ENCODE measurements around the gene GATA1.

GATA1 gene

GRCh38 chrX:48826876-48827653 is 40.7 kb downstream of the GATA1 start:
- Histone ChIP-seq H3K4me2 (ENCODE audit: insufficient read depth, low read length) (no peak overlapping the region), H3K9ac (ENCODE audit: low read depth, low read length) (no peak overlapping the region)
- TF ChIP-seq EZH2 (IDR thresholded peaks at IDR 0.05; ENCODE audit: borderline replicate concordance, low read depth, low read length, severe bottlenecking), result no peak

GRCh38 chrX:48827654-48827968 is 41.2 kb downstream of the GATA1 start:
- Histone ChIP-seq H3K79me2 (ENCODE audit: insufficient read depth, low read length) (no peaks in the 10 kb centered on the region), H3K4me3 (ENCODE audit: low read depth in 1 of 2, low read length in 2 of 2) (no peak overlapping the region), H3K36me3 (ENCODE audit: insufficient read depth, low read length) (peaks cover 22% of the 10 kb centered on the region), H3K9me3 (ENCODE audit: insufficient read depth, low read length, severe bottlenecking) (no peaks in the 10 kb centered on the region), H3K9ac (ENCODE audit: low read depth, low read length) (no peak overlapping the region), H3K27me3 (ENCODE audit: insufficient read depth, low read length, poor library complexity) (no peaks in the 10 kb centered on the region), H2AFZ (ENCODE audit: low read depth, low read length) (no peak overlapping the region), H3K4me2 (ENCODE audit: insufficient read depth, low read length) (no peak overlapping the region), H3K4me1 (ENCODE audit: insufficient read depth, low read length) (no peaks in the 10 kb centered on the region), H3K27ac (ENCODE audit: low read length) (no peak overlapping the region), H4K20me1 (ENCODE audit: insufficient read depth, low read length) (no peaks in the 10 kb centered on the region)
- TF ChIP-seq CTCF (IDR thresholded peaks at IDR 0.05; ENCODE audit: borderline replicate concordance, extremely low read depth, low read length, poor library complexity, severe bottlenecking) (no peak), EZH2 (IDR thresholded peaks at IDR 0.05; ENCODE audit: borderline replicate concordance, low read depth, low read length, severe bottlenecking) (no peak)
- no peak for ATAC-seq (ENCODE audit: insufficient read depth, low read depth)
- no peak for DNase-seq

More at GRCh38 chrX:48826876-48827653, 40.7 kb downstream of the GATA1 start:
- Histone ChIP-seq H3K9me3 (ENCODE audit: insufficient read depth, low read length, severe bottlenecking) (no peaks in the 10 kb centered on the region), H3K27ac (ENCODE audit: low read length) (no peak overlapping the region), H3K4me1 (ENCODE audit: insufficient read depth, low read length) (no peaks in the 10 kb centered on the region), H3K4me3 (ENCODE audit: low read depth in 1 of 2, low read length in 2 of 2) (no peak overlapping the region), H3K27me3 (ENCODE audit: insufficient read depth, low read length, poor library complexity) (no peaks in the 10 kb centered on the region), H4K20me1 (ENCODE audit: insufficient read depth, low read length) (no peaks in the 10 kb centered on the region), H3K79me2 (ENCODE audit: insufficient read depth, low read length) (no peaks in the 10 kb centered on the region), H3K36me3 (ENCODE audit: insufficient read depth, low read length) (peaks cover 24% of the 10 kb centered on the region), H2AFZ (ENCODE audit: low read depth, low read length) (no peak overlapping the region)
- ATAC-seq (ENCODE audit: insufficient read depth, low read depth), result no peak
- no peak for DNase-seq

DNA sequence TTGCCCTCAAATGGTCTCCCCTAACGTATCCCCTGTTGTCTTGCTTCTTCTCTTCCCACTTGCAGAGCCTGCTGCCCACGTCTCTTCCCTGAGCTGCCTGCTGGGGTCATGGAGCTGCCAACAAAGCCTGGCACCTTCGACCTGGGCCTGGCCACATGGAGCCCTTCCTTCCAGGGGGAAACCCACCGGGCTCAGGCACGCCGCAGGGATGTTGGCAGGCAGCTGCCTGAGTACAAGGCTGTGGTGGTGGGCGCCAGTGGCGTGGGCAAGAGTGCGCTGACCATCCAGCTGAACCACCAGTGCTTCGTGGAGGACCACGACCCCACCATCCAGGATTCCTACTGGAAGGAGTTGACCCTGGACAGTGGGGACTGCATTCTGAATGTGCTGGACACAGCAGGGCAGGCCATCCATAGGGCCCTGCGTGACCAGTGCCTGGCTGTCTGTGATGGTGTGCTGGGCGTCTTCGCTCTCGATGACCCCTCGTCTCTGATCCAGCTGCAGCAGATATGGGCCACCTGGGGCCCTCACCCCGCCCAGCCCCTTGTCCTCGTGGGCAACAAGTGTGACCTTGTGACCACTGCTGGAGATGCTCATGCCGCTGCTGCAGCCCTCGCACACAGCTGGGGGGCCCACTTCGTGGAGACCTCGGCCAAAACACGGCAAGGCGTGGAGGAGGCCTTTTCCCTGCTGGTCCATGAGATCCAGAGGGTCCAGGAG is 42.8 kb downstream of the GATA1 start:
- Histone ChIP-seq H3K27ac (ENCODE audit: low read length) (no peak overlapping the region), H3K27me3 (ENCODE audit: insufficient read depth, low read length, poor library complexity) (no peaks in the 10 kb centered on the region), H3K4me2 (ENCODE audit: insufficient read depth, low read length) (no peak overlapping the region), H3K4me1 (ENCODE audit: insufficient read depth, low read length) (no peaks in the 10 kb centered on the region), H2AFZ (ENCODE audit: low read depth, low read length) (no peak overlapping the region), H3K9me3 (ENCODE audit: insufficient read depth, low read length, severe bottlenecking) (no peaks in the 10 kb centered on the region), H3K79me2 (ENCODE audit: insufficient read depth, low read length) (no peaks in the 10 kb centered on the region), H3K9ac (ENCODE audit: low read depth, low read length) (no peak overlapping the region), H3K4me3 (ENCODE audit: low read depth in 1 of 2, low read length in 2 of 2) (no peak overlapping the region), H3K36me3 (ENCODE audit: insufficient read depth, low read length) (peaks cover 7% of the 10 kb centered on the region; the same call in 1 of the 2 replicates), H4K20me1 (ENCODE audit: insufficient read depth, low read length) (no peaks in the 10 kb centered on the region)
- DNase-seq (no peak), ATAC-seq (ENCODE audit: insufficient read depth, low read depth) (no peak)
- no peak for TF ChIP-seq EZH2 (IDR thresholded peaks at IDR 0.05; ENCODE audit: borderline replicate concordance, low read depth, low read length, severe bottlenecking)
- TF ChIP-seq CTCF (IDR thresholded peaks at IDR 0.05; ENCODE audit: borderline replicate concordance, extremely low read depth, low read length, poor library complexity, severe bottlenecking), result no peak

Measured in DND-41 (cell line).